H1 (cell line): Measurements from ENCODE around the gene ZSCAN22. TPM values are rescaled to one million over a fixed set of nuclear protein-coding genes. Genes with fewer than 3 reads are reported as not detected.

Experiments
- CTCF ChIA-PET: fragments of 300-600 bp; sonication (Branson Sonifier 250); formaldehyde crosslinking; loops from one replicate; lab custom pipeline; 2021; ENCODE audit not compliant: partially characterized antibody; lab: Charles Lee
- POLR2A ChIA-PET: fragments of 300-600 bp; sonication (Branson Sonifier 250); formaldehyde crosslinking; loops from one replicate; lab custom pipeline; 2021; ENCODE audit warnings: inconsistent platforms; ENCODE audit not compliant: partially characterized antibody; lab: Charles Lee
- DNase-seq, 2 experiments: peaks; one replicate each; pipeline versions ENCODE4 v3.0.0 to v3.0.0-alpha.2; 2010 to 2022; ENCODE audit warnings: low spot score in 2 of 2, low read depth in 1 of 2, mixed read lengths in 1 of 2
- FAIRE-seq: peaks from 2 replicates; lab custom pipeline; 2011; peaks lifted over from hg19 to GRCh38; lab: Jason Lieb, UNC
- H2AFZ ChIP-seq: 2 replicates; pipeline ENCODE4 v1.8.1; 2012; ENCODE audit warnings: low read length, inconsistent platforms
- H2AK5ac ChIP-seq: 2 replicates; pipeline ENCODE4 v1.6.1; 2013; ENCODE audit warnings: low read depth, low read length
- H2BK120ac ChIP-seq: replicated peaks from 2 replicates; pipeline ENCODE3; 2013; ENCODE audit warnings: low read depth, low read length, inconsistent platforms
- H2BK12ac ChIP-seq: 2 replicates; pipeline ENCODE4 v1.6.1; 2013; ENCODE audit warnings: low read depth, low read length
- H2BK15ac ChIP-seq: 2 replicates; pipeline ENCODE4 v1.6.1; 2013; ENCODE audit warnings: low read length
- H2BK20ac ChIP-seq: 2 replicates; pipeline ENCODE4 v1.6.1; 2013; ENCODE audit warnings: low read length
- H2BK5ac ChIP-seq: 2 replicates; pipeline ENCODE4 v1.6.1; 2013; ENCODE audit warnings: low read depth, low read length
- H3K14ac ChIP-seq: 2 replicates; pipeline ENCODE4 v1.6.1; 2013; ENCODE audit warnings: inconsistent platforms; ENCODE audit not compliant: insufficient read length
- H3K18ac ChIP-seq: 2 replicates; pipeline ENCODE4 v1.6.1; 2013; ENCODE audit warnings: low read length; ENCODE audit errors: extremely low read depth
- H3K23ac ChIP-seq: 2 replicates; pipeline ENCODE4 v1.6.1; 2013; ENCODE audit warnings: inconsistent platforms; ENCODE audit not compliant: insufficient read length
- H3K23me2 ChIP-seq: 2 replicates; pipeline ENCODE4 v1.6.1; 2013; ENCODE audit warnings: low read depth, low read length
- H3K27ac ChIP-seq: 2 replicates; pipeline ENCODE4 v1.6.1; 2011; ENCODE audit warnings: low read depth, low read length, inconsistent platforms
- H3K27me3 ChIP-seq, 4 experiments: replicated peaks in 1 of 4; 1 replicate in 1 of 4; 2 replicates in 3 of 4; pipeline versions ENCODE4 v1.6.1 to v1.8.1; 2011 to 2013; ENCODE audit warnings: low read length in 3 of 4, mild to moderate bottlenecking in 3 of 4, inconsistent platforms in 2 of 4, mixed read lengths in 2 of 4, moderate library complexity in 1 of 4; ENCODE audit not compliant: control insufficient read depth in 3 of 4, insufficient read depth in 3 of 4; ENCODE audit errors: extremely low read depth in 1 of 4
- H3K36me3 ChIP-seq, 4 experiments: 2 replicates each; pipeline versions ENCODE4 v1.6.1 to v1.8.1; 2011 to 2013; ENCODE audit warnings: mild to moderate bottlenecking in 4 of 4, low read length in 3 of 4, moderate library complexity in 2 of 4, control low read depth in 1 of 4, inconsistent platforms in 1 of 4; ENCODE audit not compliant: insufficient read depth in 4 of 4, control insufficient read depth in 2 of 4
- H3K4ac ChIP-seq: replicated peaks from 2 replicates; pipeline ENCODE3; 2013; ENCODE audit warnings: low read length, low read depth, mixed read lengths, inconsistent platforms; ENCODE audit not compliant: insufficient read length
- H3K4me1 ChIP-seq, 4 experiments: replicated peaks in 1 of 4; 1 replicate in 1 of 4; 2 replicates in 3 of 4; pipeline versions ENCODE4 v1.6.1 to v1.8.1; 2011 to 2013; ENCODE audit warnings: low read length in 3 of 4, inconsistent platforms in 2 of 4, mixed read lengths in 1 of 4; ENCODE audit not compliant: insufficient read depth in 4 of 4, control insufficient read depth in 3 of 4
- H3K4me2 ChIP-seq, 2 experiments: 2 replicates each; pipeline versions ENCODE4 v1.6.1 to v1.8.1; 2011 to 2013; ENCODE audit warnings: low read depth in 2 of 2, low read length in 2 of 2, control low read depth in 1 of 2, inconsistent platforms in 1 of 2, mild to moderate bottlenecking in 1 of 2; ENCODE audit not compliant: insufficient read depth in 1 of 2
- H3K4me3 ChIP-seq, 4 experiments: fragments of 200-600, 300-600 bp in 1 of 4; sonication (generic), shearing (Covaris generic), sonication (Bioruptor Twin) in 1 of 4; 2 replicates each; pipeline versions ENCODE4 v1.5.1 to v1.8.1; 2011 to 2016; ENCODE audit warnings: low read length in 4 of 4, low read depth in 3 of 4, control low read depth in 2 of 4, inconsistent platforms in 2 of 4, mild to moderate bottlenecking in 2 of 4, mixed read lengths in 1 of 4, moderate library complexity in 1 of 4; ENCODE audit not compliant: insufficient read depth in 2 of 4; ENCODE audit errors: extremely low read depth in 1 of 4
- H3K56ac ChIP-seq: replicated peaks from 2 replicates; pipeline ENCODE3; 2013; ENCODE audit warnings: low read depth, mild to moderate bottlenecking, mixed read lengths, low read length, inconsistent platforms; ENCODE audit not compliant: insufficient read length
- H3K79me1 ChIP-seq: 2 replicates; pipeline ENCODE4 v1.6.1; 2013; ENCODE audit warnings: low read depth, low read length, control low read depth
- H3K79me2 ChIP-seq, 2 experiments: 2 replicates each; pipeline versions ENCODE4 v1.6.1 to v1.8.1; 2012 to 2013; ENCODE audit warnings: low read length in 2 of 2, mild to moderate bottlenecking in 2 of 2, inconsistent platforms in 1 of 2; ENCODE audit not compliant: insufficient read depth in 2 of 2, control insufficient read depth in 1 of 2
- H3K9ac ChIP-seq, 4 experiments: replicated peaks in 1 of 4; 1 replicate in 1 of 4; 2 replicates in 3 of 4; pipeline versions ENCODE4 v1.6.1 to v1.8.1; 2011 to 2013; ENCODE audit warnings: low read depth in 3 of 4, low read length in 3 of 4, control low read depth in 2 of 4, mild to moderate bottlenecking in 2 of 4, moderate library complexity in 2 of 4, inconsistent platforms in 1 of 4; ENCODE audit errors: extremely low read depth in 1 of 4
- H3K9me3 ChIP-seq, 2 experiments: 2 replicates each; pipeline versions ENCODE4 v1.6.1 to v1.8.1; 2012 to 2013; ENCODE audit warnings: mild to moderate bottlenecking in 2 of 2, moderate library complexity in 2 of 2, control low read depth in 1 of 2, inconsistent platforms in 1 of 2, low read depth in 1 of 2, low read length in 1 of 2, mixed read lengths in 1 of 2; ENCODE audit not compliant: insufficient read depth in 2 of 2
- H4K20me1 ChIP-seq, 2 experiments: replicated peaks in 1 of 2; 2 replicates each; pipeline versions ENCODE3 to v1.8.1; 2011 to 2013; ENCODE audit warnings: inconsistent platforms in 2 of 2, low read length in 2 of 2, mild to moderate bottlenecking in 1 of 2; ENCODE audit not compliant: insufficient read depth in 2 of 2, control insufficient read depth in 1 of 2
- H4K5ac ChIP-seq: 2 replicates; pipeline ENCODE4 v1.6.1; 2013; ENCODE audit warnings: low read length, low read depth, mixed read lengths, inconsistent platforms; ENCODE audit not compliant: insufficient read length
- H4K8ac ChIP-seq: 2 replicates; pipeline ENCODE4 v1.8.0; 2013; ENCODE audit warnings: mild to moderate bottlenecking, moderate library complexity, low read length, inconsistent platforms; ENCODE audit not compliant: insufficient read depth; ENCODE audit errors: extremely low read depth
- H4K91ac ChIP-seq: replicated peaks from 2 replicates; pipeline ENCODE3; 2013; ENCODE audit warnings: low read length, mixed read lengths, inconsistent platforms; ENCODE audit not compliant: insufficient read length
- POLR2AphosphoS5 ChIP-seq: IDR thresholded peaks from 2 replicates; pipeline ENCODE4 v1.6.1; 2011; ENCODE audit warnings: low read depth, low read length
- WGBS, 2 experiments: shearing (Covaris generic) in 1 of 2; methylation state at CpG; one replicate each; pipeline versions ENCODE4 v1.1.6 to v1.1.7; 2013 to 2015; ENCODE audit warnings: low lambda C conversion rate in 2 of 2, mixed read lengths in 2 of 2, inconsistent platforms in 1 of 2, low coverage in 1 of 2, missing lambda C conversion rate in 1 of 2; ENCODE audit not compliant: insufficient replicate concordance in 2 of 2, insufficient coverage in 1 of 2, insufficient read length in 1 of 2; ENCODE audit errors: extremely low coverage in 1 of 2, missing lambda C conversion rate in 1 of 2; 5-methylcytosine and 5-hydroxymethylcytosine counted together
- polyA plus RNA-seq, 7 experiments: library from polyadenylated mRNA; depleted of rRNA in 3 of 7; stranded (reverse) in 5 of 7; unstranded in 2 of 7; fragments of >200 nt in 5 of 7; fragments of 200-250 nt in 2 of 7; gene quantifications; 1 replicate in 5 of 7; 2 replicates in 1 of 7; 4 replicates in 1 of 7; pipeline versions ENCODE4 v1.2.1 to v1.2.3, GENCODE V29; 2011 to 2013; ENCODE audit warnings: missing spikeins in 2 of 7, mixed read lengths in 2 of 7
- total RNA-seq: library from RNA; stranded (reverse); fragmentation: NEBNext Ultra II Directional; extraction: Animal tissue kit (Norgen Biotek cat#: 25700); gene quantifications from 2 replicates; pipeline ENCODE4 v1.2.1, GENCODE V29; 2021

ZSCAN22 gene
- total and polyA plus RNA-seq, 2 of the 8 experiments (the other 6 are each of a cell fraction or from before 2014, with no cell fraction given) = 3.2 to 3.3 TPM

DNA sequence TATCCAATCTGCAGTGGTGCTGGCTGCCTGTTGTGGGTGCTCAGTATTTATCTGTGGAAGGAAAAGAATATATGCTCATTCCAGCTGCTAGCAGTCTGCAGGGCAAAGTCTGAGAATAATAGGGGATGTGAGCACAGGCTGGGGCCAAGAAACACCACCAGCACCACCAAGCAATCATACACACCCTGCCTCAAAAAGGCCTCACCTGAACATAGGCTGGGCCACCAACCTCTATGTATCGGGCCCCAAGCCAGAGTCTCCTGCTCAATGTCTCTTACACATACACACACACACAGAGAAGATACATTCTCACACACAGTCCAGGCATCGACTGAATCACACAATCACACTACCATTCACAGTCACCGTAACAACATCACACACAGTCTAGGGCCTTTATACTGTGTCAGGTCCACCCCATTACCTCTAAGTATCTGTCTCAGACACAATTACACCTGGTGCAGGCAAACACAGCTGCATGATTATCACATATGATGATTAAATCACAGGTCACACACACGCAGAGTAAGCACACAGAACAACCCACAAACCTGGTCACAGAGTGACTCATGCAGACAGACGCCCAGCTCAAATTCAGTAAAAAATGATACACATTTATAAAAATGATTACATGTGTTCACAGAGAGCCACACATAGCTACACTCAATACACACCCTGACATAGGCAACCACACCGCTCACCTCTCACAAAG, 1.3 kb upstream of the ZSCAN22 start:
- FAIRE-seq = no peak
- peak overlapping the region; percentile 57; the same call in 1 of the 2 replicates for H4K8ac ChIP-seq

More for the DNA sequence above, 1.3 kb upstream of the ZSCAN22 start:
- H2AFZ ChIP-seq = no peak overlapping the region
- no peak overlapping the region for H2BK12ac ChIP-seq
- no peak overlapping the region for H2BK20ac ChIP-seq
- H3K27ac ChIP-seq = no peak overlapping the region
- no peak overlapping the region for H3K4ac ChIP-seq
- WGBS, 2 experiments = 87% methylated on average over 6 of the region's 6 CpGs; no CpG with 5 or more reads in 1 of the 2 experiments
- ChIA-PET POLR2A (interaction anchor here (0.9 to 2.1 kb wide), 18 partner anchors 8 to 228 kb away, joined by 3 to 20 read pairs (median 3); partner anchors contain the start of genes ERVK3-1, RPS5, ZNF544 and ZNF8), CTCF (no interaction called here)
- peaks cover 0 to 15% of the 10 kb centered on the region in 2 experiments; a peak in 2 of 4 replicates for H3K79me2 ChIP-seq
- no peak overlapping the region for H4K5ac ChIP-seq
- DNase-seq = no peak
- no peaks in the 10 kb centered on the region for H3K9me3 ChIP-seq
- no peaks in the 10 kb centered on the region for H3K4me1 ChIP-seq
- peak overlapping the region; percentile 72 to 98 (median 88); a peak in 6 of 8 replicates for H3K4me3 ChIP-seq
- H3K27me3 ChIP-seq = 0 out of 7 replicates have a peak, but pooled peaks cover 0 to 3% (median 0%) of the 10 kb centered on the region in 4 experiments
- H3K9ac ChIP-seq = no peak overlapping the region
- peaks cover 11% of the 10 kb centered on the region for H3K79me1 ChIP-seq
- no peak overlapping the region for H3K23ac ChIP-seq
- peaks cover 12% of the 10 kb centered on the region for H3K23me2 ChIP-seq
- H3K4me2 ChIP-seq = peak overlapping the region; percentile 74 to 95
- H3K36me3 ChIP-seq = no peaks in the 10 kb centered on the region
- H2AK5ac ChIP-seq = no peak overlapping the region
- peaks cover 0 to 7% of the 10 kb centered on the region in 2 experiments for H4K20me1 ChIP-seq
- no peak overlapping the region for H2BK120ac ChIP-seq
- H2BK5ac ChIP-seq = no peak overlapping the region
- no peak overlapping the region for H3K14ac ChIP-seq
- no peak overlapping the region for H3K18ac ChIP-seq
- no peak overlapping the region for H3K56ac ChIP-seq
- no peak overlapping the region for H2BK15ac ChIP-seq
- H4K91ac ChIP-seq = no peak overlapping the region
- no peak for TF ChIP-seq POLR2AphosphoS5
